Stimulated activated CD4-positive, alpha-beta T cell treated with anti-CD3 and anti-CD28 coated beads, Interleukin-15, amount 100 ng/mL, for 48 hours (primary cell): Measurements from ENCODE around the gene CAPRIN1.
"Not testable (repeated sequence)": the region's sequence is repeated elsewhere in the genome, so short reads cannot be mapped to it uniquely, and the experiment has no call there.

ENCODE experiments used
- DNase-seq, 2 donors: peaks; one replicate each; pipeline ENCODE4 v3.0.0-alpha.2; 2020; ENCODE audit warnings: low read depth in 2 of 2

Gene CAPRIN1

GRCh38 chr11:34091825-34092224 is 40.3 kb downstream of the CAPRIN1 start:
- no peak for DNase-seq

- DNase-seq = not testable (repeated sequence)
Measured at GRCh38 chr11:34094900-34095299, 43.4 kb downstream of the CAPRIN1 start.

DNA sequence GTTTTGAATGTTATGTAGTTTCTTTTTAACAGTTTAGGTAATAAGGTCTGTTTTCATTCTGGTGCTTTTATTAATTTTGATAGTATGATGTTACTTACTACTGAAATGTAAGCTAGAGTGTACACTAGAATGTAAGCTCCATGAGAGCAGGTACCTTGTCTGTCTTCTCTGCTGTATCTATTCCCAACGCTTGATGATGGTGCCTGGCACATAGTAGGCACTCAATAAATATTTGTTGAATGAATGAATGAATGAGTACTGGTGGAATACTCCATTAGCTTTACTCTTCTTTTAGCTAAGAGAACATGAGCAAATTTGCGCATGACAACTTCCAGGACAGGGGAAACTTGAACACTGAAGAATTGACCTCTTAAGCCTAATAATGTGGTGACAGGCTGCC is 47.3 kb downstream of the CAPRIN1 start:
- no peak for DNase-seq

GRCh38 chr11:34104680-34105078 is 53.1 kb downstream of the CAPRIN1 start:
- DNase-seq = no peak

DNA sequence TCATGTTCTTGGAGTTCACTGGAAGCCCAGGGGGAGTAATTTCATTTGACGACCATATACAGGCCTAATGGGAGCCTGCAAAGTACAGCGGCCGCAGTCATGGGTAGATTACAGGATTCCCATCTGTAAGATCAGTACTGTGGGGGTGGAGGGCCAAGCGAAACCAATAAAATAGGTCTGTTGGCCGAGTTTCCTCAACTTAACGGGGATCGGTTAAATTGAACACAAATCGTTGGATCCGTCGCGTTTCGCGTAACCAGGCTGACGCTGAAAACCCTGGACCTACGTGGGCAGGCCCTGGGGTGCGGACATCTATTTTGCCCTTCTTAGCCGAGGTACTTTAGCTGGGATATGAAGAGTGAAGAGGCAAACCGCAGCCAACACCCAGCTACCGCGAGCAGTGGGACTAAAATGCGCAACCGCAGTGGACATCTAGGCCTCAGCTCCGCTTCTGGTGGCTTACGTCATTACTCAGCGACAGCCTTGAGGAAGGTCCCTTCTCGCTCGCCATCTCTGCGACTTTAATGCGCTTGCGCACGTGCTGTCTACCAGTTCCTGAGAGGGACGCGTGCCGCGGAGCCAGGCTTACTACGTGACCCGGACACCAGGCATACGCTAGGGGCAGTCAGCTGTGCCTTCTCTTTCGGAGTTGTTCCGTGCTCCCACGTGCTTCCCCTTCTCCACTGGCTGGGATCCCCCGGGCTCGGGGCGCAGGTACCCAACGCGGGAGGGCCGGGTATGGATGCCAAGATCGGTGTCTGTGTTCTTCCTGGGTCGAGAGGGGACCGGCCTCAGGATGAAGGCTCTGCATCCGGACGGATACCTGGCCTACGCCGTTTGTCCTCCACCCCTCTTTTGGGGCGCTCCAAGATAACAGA is 53.8 kb downstream of the CAPRIN1 start, which contains the start of gene NAT10:
Gene NAT10 (plus strand): TSS at position 551 of the 878 bp plus-strand sequence. CDS start 2,597 bp downstream, outside the sequence.
- peak; percentile 93 to 97 for DNase-seq

DNA sequence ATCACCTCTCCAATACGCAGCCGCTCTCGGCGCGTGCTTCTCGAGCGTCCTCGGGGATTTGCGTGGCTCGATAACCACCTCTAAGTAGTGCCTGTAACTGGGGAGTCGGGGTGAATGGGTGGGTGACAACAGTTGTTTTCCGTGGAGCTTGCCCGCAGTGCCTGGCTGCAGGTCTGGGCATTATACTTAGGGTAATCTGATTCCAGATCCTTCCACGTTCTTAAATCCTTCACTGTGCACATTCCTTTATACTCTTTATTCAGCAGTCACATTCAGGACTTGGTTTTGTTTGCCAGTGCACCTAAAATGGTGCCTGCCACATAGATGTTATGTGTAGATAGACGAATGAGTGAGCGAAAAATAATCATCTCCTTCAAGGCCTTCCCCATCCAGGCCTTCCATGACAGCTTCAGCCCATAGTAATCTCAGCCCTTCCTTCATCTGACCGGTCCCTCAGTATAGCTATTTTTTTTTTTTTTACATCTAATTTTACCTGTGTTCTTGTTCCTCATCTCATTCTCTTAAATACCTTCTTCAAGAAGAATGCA is 54.5 kb downstream of the CAPRIN1 start:
- DNase-seq = no peak

GRCh38 chr11:34111722-34112270 is 60.3 kb downstream of the CAPRIN1 start:
- no peak for DNase-seq

- DNase-seq = no peak
Measured at GRCh38 chr11:34114014-34114413, 62.5 kb downstream of the CAPRIN1 start.

GRCh38 chr11:34114471-34114870 is 62.9 kb downstream of the CAPRIN1 start:
- no peak for DNase-seq

GRCh38 chr11:34120651-34121050 is 69.1 kb downstream of the CAPRIN1 start:
- DNase-seq = no peak

GRCh38 chr11:34124885-34125668 is 73.5 kb downstream of the CAPRIN1 start:
- DNase-seq = no peak

- no peak for DNase-seq
Measured at GRCh38 chr11:34126959-34127848, 75.7 kb downstream of the CAPRIN1 start.

DNA sequence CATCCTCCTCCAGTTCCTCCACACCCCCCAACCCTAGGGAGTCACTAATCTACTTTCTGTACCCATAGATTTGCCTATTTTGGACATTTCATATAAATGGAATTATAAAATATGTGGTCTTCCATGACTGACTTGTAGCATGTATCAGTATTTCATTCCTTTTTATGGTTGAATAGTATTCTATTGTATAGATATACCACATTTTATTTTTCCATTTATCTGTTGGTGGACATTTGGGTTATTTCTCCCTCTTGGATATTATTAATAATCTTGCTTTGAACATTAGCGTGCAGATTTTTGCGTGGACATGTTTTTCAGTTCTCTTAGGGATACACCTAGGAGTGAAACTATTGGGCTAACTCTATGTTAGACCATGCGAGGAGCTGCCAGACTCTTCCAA is 77.3 kb downstream of the CAPRIN1 start:
- DNase-seq = no peak

- no peak for DNase-seq
Measured at GRCh38 chr11:34132261-34132965, 80.9 kb downstream of the CAPRIN1 start.

DNA sequence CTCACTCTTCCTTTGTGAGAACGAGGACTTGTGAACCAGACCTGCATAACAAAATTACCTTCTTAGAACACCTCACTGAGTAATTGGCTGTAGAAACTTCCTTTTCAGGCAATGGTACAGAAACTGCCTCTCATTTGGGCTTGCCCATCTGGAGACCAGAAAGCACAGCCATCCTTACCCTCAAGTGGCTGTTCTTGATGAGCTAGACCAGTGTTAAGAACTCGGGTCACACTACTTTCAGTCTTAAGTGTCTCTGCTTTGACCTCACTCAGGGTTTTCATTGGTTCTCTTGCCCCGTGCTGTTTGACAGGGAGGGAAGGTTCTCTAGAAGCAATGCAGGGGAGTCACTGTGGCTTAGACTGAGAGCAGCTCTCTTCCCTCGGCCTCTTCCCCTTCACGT is 83.2 kb downstream of the CAPRIN1 start:
- no peak for DNase-seq

- no peak for DNase-seq
Measured at GRCh38 chr11:34135439-34135838, 83.9 kb downstream of the CAPRIN1 start.

GRCh38 chr11:34136420-34136819 is 84.9 kb downstream of the CAPRIN1 start:
- DNase-seq = no peak

GRCh38 chr11:34139346-34139745 is 87.8 kb downstream of the CAPRIN1 start:
- no peak for DNase-seq

- DNase-seq = no peak
Measured at GRCh38 chr11:34140149-34140548, 88.6 kb downstream of the CAPRIN1 start.

DNA sequence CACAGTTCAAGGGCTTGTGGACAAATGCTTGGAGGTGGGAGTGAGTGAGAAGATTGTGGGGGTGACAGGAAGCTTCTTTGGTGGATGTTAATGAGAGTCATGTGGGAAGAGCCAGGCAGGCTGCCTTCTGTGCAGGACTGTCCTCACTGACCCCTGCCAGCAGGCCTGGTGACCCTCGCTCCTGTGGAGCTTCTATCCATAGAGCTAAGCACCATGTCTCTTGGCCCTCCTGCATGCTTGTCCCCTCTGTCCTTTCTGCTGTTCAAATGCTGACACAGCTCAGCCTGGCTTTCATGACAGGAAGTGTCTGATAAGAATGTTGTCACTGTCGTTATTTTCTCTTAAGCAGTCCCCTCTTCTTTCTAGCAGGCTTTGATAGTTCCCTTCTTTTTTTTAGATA is 91.5 kb downstream of the CAPRIN1 start:
- DNase-seq = no peak
